ENCODE results near the gene CBARP. TPM values are rescaled to one million over a fixed set of nuclear protein-coding genes. Genes with fewer than 3 reads are reported as not detected.

Gene CBARP
- total and polyA plus RNA-seq, 2 of the 13 experiments (the other 11 are each of a cell fraction or from before 2014, with no cell fraction given), result 1.2 to 1.4 TPM

DNA sequence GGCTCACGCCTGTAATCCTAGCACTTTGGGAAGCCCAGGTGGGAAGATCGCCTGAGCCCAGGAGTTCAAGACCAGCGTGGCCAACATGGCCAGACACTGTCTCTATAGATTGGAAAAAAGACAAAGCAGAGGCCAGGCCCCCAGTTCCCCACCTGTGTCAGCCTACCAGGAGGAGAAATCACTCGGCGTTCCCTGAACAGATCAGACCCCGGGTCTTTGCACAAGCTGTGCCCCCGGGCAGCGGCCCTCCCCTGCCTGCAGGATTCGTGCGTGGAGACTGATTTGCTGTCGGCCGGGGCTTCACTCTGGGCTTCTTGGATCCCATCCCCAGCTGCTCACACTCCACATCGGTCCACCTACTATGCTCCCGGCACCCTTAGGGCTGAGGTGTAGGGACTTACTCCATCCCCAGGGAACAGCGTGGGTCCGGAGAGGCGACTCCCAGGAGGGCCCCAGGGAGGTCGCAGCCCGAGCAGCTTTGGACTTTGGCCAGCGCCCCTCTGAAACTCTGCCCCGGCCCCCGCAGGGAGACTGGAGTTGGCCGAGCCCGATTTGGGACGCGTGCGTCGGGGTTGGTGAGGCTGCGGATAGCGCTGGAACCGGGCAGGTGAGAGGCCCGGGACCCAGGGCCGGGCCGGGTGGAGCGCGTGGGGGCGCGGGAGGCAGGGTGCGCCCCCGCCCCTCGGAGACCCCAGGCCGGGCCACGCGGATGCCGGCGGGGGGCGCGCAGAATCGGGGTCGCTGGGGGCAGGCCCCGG, 47.4 kb upstream of the CBARP start (continued):
- TF ChIP-seq AKNA (CRISPR knock-in tag; IDR thresholded peaks at IDR 0.05; ENCODE audit: borderline replicate concordance), result no peak
- TF ChIP-seq PHF8 (CRISPR knock-in tag; IDR thresholded peaks at IDR 0.05), result peak; percentile 51
- no peak for TF ChIP-seq ZNF557 (CRISPR knock-in tag; IDR thresholded peaks at IDR 0.05)
- TF ChIP-seq, protein P1, sequence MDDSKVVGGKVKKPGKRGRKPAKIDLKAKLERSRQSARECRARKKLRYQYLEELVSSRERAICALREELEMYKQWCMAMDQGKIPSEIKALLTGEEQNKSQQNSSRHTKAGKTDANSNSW (CRISPR knock-in tag; IDR thresholded peaks at IDR 0.05; ENCODE audit: borderline replicate concordance), result no peak
- no peak for TF ChIP-seq ZNF33A (CRISPR knock-in tag; IDR thresholded peaks at IDR 0.05; ENCODE audit: borderline replicate concordance)
- no peak for TF ChIP-seq ZNF282 (IDR thresholded peaks at IDR 0.05; ENCODE audit: partially characterized antibody)
- no peak for TF ChIP-seq CCAR2 (optimal IDR thresholded peaks at IDR 0.05; ENCODE audit: low read depth, low read length)
- peak; percentile 32; the same call in 1 of the 2 replicates for TF ChIP-seq SRY (CRISPR knock-in tag; IDR thresholded peaks at IDR 0.05)
- TF ChIP-seq RBFOX2 (IDR thresholded peaks at IDR 0.05; ENCODE audit: low read depth, low read length), result peak; percentile 78
- TF ChIP-seq POLR2AphosphoS5 (IDR thresholded peaks at IDR 0.05; ENCODE audit: low read depth, low read length), result 0 out of 2 replicates have a peak, but pooled peaks have one; percentile 19
- TF ChIP-seq, protein P2, sequence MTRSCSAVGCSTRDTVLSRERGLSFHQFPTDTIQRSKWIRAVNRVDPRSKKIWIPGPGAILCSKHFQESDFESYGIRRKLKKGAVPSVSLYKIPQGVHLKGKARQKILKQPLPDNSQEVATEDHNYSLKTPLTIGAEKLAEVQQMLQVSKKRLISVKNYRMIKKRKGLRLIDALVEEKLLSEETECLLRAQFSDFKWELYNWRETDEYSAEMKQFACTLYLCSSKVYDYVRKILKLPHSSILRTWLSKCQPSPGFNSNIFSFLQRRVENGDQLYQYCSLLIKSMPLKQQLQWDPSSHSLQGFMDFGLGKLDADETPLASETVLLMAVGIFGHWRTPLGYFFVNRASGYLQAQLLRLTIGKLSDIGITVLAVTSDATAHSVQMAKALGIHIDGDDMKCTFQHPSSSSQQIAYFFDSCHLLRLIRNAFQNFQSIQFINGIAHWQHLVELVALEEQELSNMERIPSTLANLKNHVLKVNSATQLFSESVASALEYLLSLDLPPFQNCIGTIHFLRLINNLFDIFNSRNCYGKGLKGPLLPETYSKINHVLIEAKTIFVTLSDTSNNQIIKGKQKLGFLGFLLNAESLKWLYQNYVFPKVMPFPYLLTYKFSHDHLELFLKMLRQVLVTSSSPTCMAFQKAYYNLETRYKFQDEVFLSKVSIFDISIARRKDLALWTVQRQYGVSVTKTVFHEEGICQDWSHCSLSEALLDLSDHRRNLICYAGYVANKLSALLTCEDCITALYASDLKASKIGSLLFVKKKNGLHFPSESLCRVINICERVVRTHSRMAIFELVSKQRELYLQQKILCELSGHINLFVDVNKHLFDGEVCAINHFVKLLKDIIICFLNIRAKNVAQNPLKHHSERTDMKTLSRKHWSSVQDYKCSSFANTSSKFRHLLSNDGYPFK (CRISPR knock-in tag; IDR thresholded peaks at IDR 0.05; ENCODE audit: borderline replicate concordance), result no peak
- no peak for TF ChIP-seq ATF7 (IDR thresholded peaks at IDR 0.05)
- TF ChIP-seq ATF7 (CRISPR knock-in tag; IDR thresholded peaks at IDR 0.05), result no peak
- 0 out of 2 replicates have a peak, but pooled peaks have one; percentile 35 for TF ChIP-seq ZNF800 (CRISPR knock-in tag; IDR thresholded peaks at IDR 0.05)
- peak; percentile 81 for TF ChIP-seq HNF4A (CRISPR knock-in tag; IDR thresholded peaks at IDR 0.05)
- no peak for TF ChIP-seq ZNF841 (CRISPR knock-in tag; IDR thresholded peaks at IDR 0.05; ENCODE audit: borderline replicate concordance)
- TF ChIP-seq SMAD9 (CRISPR knock-in tag; IDR thresholded peaks at IDR 0.05), result no peak
- no peak for TF ChIP-seq ZNF335 (CRISPR knock-in tag; IDR thresholded peaks at IDR 0.05)
- TF ChIP-seq HMGA1 (CRISPR knock-in tag; conservative IDR thresholded peaks at IDR 0.05), result no peak
- TF ChIP-seq BATF2 (CRISPR knock-in tag; IDR thresholded peaks at IDR 0.05), result no peak
